Suprapubic skin (tissue), 4 donors: ENCODE data around the gene IER5. TPM values are rescaled to one million over a fixed set of nuclear protein-coding genes. Genes with fewer than 3 reads are reported as not detected.
"Not testable (repeated sequence)": the region's sequence is repeated elsewhere in the genome, so short reads cannot be mapped to it uniquely, and the experiment has no call there.

ENCODE experiments used
- DNase-seq, 2 donors: peaks; one replicate each; pipeline ENCODE4 v3.0.0-alpha.2; 2019; ENCODE audit warnings: low spot score in 2 of 2
- H3K27ac ChIP-seq: fragments of 200-600 bp; sonication (generic); one replicate; pipeline ENCODE4 v1.5.1; 2019
- H3K27me3 ChIP-seq: fragments of 200-600 bp; sonication (generic); one replicate; pipeline ENCODE4 v1.5.1; 2019
- H3K36me3 ChIP-seq: fragments of 200-600 bp; sonication (generic); one replicate; pipeline ENCODE4 v1.5.1; 2019
- H3K4me1 ChIP-seq: fragments of 200-600 bp; sonication (generic); one replicate; pipeline ENCODE4 v1.5.1; 2019
- H3K4me3 ChIP-seq: fragments of 200-600 bp; sonication (generic); one replicate; pipeline ENCODE4 v1.5.1; 2019; ENCODE audit warnings: mild to moderate bottlenecking
- H3K9me3 ChIP-seq: fragments of 200-600 bp; sonication (generic); one replicate; pipeline ENCODE4 v1.5.1; 2019
- CTCF ChIP-seq, 2 donors: fragments of 200-600 bp in 1 of 2; fragments of 450-650 bp in 1 of 2; sonication (generic) in 1 of 2; IDR thresholded peaks; one replicate each; pipeline ENCODE4 v1.5.1; 2016 to 2019; ENCODE audit warnings: antibody characterized with exemption in 2 of 2, mild to moderate bottlenecking in 1 of 2, moderate library complexity in 1 of 2
- EP300 ChIP-seq: sonication (generic); formaldehyde crosslinking; IDR thresholded peaks from one replicate; pipeline ENCODE4 v1.6.1; 2017; ENCODE audit warnings: antibody characterized with exemption
- POLR2A ChIP-seq, 2 donors: fragments of 450-650 bp; IDR thresholded peaks; one replicate each; pipeline ENCODE4 v1.6.1; 2017; ENCODE audit warnings: antibody characterized with exemption in 2 of 2, mild to moderate bottlenecking in 2 of 2, moderate library complexity in 2 of 2
- POLR2AphosphoS5 ChIP-seq, 3 donors: sonication (generic); formaldehyde crosslinking; IDR thresholded peaks; one replicate each; pipeline ENCODE4 v1.6.1; 2017; ENCODE audit warnings: antibody characterized with exemption in 3 of 3
- WGBS: methylation state at CpG from one replicate; pipeline ENCODE4 v1.1.5; 2018; 5-methylcytosine and 5-hydroxymethylcytosine counted together
- total RNA-seq, 4 donors: library from RNA; depleted of rRNA; stranded (reverse); fragments of >200 nt; gene quantifications; one replicate each; pipeline ENCODE4 v1.1.0, GENCODE V29; 2016

The IER5 gene
- total RNA-seq, 4 donors from 2014 or later = 11.3 to 30.4 (median 24.4) TPM

DNA sequence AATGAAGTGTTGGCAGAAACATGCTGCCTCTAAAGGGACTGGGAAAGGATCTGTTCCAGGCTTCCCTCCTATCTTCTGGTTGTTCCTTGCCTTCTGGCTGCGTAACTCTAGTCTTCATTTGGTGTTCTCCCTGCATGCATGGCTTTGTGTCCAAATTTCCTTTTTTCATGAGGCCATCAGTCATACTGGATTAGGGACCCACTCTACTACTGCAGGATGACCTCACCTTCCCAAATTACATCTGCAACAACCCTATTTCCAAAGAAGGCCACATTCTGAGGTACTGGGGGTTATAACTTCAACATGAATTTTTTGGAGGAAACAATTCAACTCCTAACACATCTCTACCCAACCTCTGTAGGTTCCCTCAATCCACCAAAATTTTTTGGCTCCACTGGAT is 28.4 kb upstream of the IER5 start:
- Histone ChIP-seq H3K27me3 (no peaks in the 10 kb centered on the region), H3K9me3 (peaks cover 4% of the 10 kb centered on the region), H3K4me3 (no peak overlapping the region), H3K27ac (no peak overlapping the region), H3K36me3 (peaks cover 4% of the 10 kb centered on the region), H3K4me1 (peaks cover 22% of the 10 kb centered on the region)
- no peak for DNase-seq
- 100% methylated on average over 1 of the region's 1 CpG for WGBS
- no peak for TF ChIP-seq EP300
- TF ChIP-seq CTCF (IDR thresholded peaks at IDR 0.05) = no peak
- no peak for TF ChIP-seq POLR2A (IDR thresholded peaks at IDR 0.05)
- TF ChIP-seq POLR2AphosphoS5 (IDR thresholded peaks at IDR 0.05) = no peak

GRCh38 chr1:181060947-181061346 is 27.6 kb upstream of the IER5 start:
- H3K9me3 ChIP-seq, H3K36me3 ChIP-seq, H3K4me3 ChIP-seq, H3K27ac ChIP-seq, DNase-seq, H3K27me3 ChIP-seq: not testable (repeated sequence)
- WGBS = 86% methylated on average over 4 of the region's 4 CpGs
- peaks cover 22% of the 10 kb centered on the region for H3K4me1 ChIP-seq

DNA sequence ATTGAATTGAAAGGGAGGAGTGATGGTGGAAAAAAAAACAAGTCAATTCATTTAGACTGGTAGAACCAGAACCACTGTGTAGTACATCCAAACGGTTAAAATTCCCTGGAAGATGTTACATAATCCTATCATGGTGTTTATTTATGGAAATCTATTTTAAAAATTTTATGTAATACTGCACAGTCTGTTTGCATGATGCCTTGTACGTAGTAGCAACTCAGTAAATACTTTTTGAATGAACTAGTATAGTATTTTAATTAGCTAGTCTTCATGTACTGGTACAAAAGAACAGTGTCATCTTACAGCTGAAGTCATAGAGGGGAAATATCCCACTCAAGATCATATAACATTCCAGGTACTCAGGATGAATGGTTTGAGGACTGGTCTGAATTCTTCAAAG is 27.0 kb upstream of the IER5 start:
- DNase-seq = no peak
- Histone ChIP-seq H3K4me3 (no peak overlapping the region), H3K27ac (no peak overlapping the region), H3K4me1 (peaks cover 22% of the 10 kb centered on the region), H3K36me3 (peaks cover 4% of the 10 kb centered on the region), H3K9me3 (peaks cover 4% of the 10 kb centered on the region), H3K27me3 (no peaks in the 10 kb centered on the region)
- TF ChIP-seq CTCF (IDR thresholded peaks at IDR 0.05) (no peak), EP300 (no peak), POLR2AphosphoS5 (IDR thresholded peaks at IDR 0.05) (no peak), POLR2A (IDR thresholded peaks at IDR 0.05) (no peak)
- 39% methylated on average over 2 of the region's 2 CpGs for WGBS

GRCh38 chr1:181061891-181062835 is 26.3 kb upstream of the IER5 start:
- peak overlapping the region; percentile 48 for H3K27ac ChIP-seq
- WGBS = 66% methylated on average over 15 of the region's 15 CpGs
- peaks cover 4% of the 10 kb centered on the region for H3K36me3 ChIP-seq
- H3K27me3 ChIP-seq = no peaks in the 10 kb centered on the region
- DNase-seq = peak in 1 of 2 donors; percentile 66
- H3K9me3 ChIP-seq = peaks cover 4% of the 10 kb centered on the region
- H3K4me3 ChIP-seq = no peak overlapping the region
- H3K4me1 ChIP-seq = peaks cover 22% of the 10 kb centered on the region
- TF ChIP-seq POLR2A (IDR thresholded peaks at IDR 0.05) (no peak), POLR2AphosphoS5 (IDR thresholded peaks at IDR 0.05) (no peak), EP300 (no peak), CTCF (IDR thresholded peaks at IDR 0.05) (no peak)

DNA sequence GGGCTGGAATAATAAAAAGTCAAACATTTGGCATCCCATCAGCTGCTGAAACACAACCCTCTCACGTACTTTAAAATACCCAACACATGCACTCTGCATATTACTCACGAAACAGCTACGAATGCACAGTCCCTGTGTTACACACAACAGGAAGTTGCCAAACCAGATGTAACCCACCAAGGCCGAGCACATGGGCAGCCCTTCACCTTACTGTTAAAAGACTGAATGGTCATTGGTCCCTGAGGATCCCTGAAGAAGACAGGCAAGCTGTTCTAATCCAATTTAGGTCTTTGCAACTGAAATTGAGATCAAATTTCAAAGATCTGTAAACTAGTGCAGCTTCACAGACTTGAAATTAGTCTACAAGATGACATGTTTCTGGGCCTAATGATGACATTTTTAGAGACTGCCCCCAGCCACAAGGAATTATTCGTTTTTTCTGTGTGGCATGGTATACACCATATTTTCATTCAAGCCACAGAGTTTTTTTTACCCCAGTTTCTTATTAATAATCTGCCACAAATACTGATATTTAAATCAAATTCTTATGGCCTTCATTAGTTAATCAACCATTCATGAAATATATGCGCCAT is 25.6 kb upstream of the IER5 start:
- H3K4me3 ChIP-seq = no peak overlapping the region
- DNase-seq = no peak
- H3K27me3 ChIP-seq = no peaks in the 10 kb centered on the region
- 55% methylated on average over 6 of the region's 6 CpGs for WGBS
- H3K27ac ChIP-seq = peak overlapping the region; percentile 48
- peaks cover 4% of the 10 kb centered on the region for H3K9me3 ChIP-seq
- TF ChIP-seq CTCF (IDR thresholded peaks at IDR 0.05) = no peak
- no peak for TF ChIP-seq POLR2A (IDR thresholded peaks at IDR 0.05)
- no peak for TF ChIP-seq EP300
- TF ChIP-seq POLR2AphosphoS5 (IDR thresholded peaks at IDR 0.05) = no peak
- H3K36me3 ChIP-seq = peaks cover 4% of the 10 kb centered on the region
- H3K4me1 ChIP-seq = peaks cover 22% of the 10 kb centered on the region
